ENCODE measurements around the gene ROR1.

DNA sequence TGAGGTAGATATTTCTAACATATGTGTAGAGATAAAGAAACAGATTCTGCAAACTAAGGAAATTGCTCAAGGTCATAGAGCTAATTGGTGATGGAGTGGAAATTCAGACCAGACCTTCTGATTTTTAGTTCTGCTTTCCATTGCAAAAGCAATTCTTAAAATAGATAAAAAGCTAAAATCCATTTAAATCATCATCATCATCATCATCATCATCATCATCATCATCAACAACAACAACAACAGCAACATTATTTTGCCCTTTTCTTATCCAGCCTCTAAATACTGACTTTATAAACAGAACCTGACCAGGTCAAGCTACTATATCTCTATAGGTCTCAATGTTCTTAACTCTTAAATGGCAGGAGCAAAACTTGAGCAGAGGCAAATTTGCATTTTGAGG is 14.0 kb upstream of the ROR1 start:
- TF ChIP-seq, protein P1, sequence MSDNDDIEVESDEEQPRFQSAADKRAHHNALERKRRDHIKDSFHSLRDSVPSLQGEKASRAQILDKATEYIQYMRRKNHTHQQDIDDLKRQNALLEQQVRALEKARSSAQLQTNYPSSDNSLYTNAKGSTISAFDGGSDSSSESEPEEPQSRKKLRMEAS (CRISPR knock-in tag; IDR thresholded peaks at IDR 0.05), result no peak
- TF ChIP-seq USF2 (CRISPR knock-in tag; IDR thresholded peaks at IDR 0.05), result no peak
- TF ChIP-seq, protein P2, sequence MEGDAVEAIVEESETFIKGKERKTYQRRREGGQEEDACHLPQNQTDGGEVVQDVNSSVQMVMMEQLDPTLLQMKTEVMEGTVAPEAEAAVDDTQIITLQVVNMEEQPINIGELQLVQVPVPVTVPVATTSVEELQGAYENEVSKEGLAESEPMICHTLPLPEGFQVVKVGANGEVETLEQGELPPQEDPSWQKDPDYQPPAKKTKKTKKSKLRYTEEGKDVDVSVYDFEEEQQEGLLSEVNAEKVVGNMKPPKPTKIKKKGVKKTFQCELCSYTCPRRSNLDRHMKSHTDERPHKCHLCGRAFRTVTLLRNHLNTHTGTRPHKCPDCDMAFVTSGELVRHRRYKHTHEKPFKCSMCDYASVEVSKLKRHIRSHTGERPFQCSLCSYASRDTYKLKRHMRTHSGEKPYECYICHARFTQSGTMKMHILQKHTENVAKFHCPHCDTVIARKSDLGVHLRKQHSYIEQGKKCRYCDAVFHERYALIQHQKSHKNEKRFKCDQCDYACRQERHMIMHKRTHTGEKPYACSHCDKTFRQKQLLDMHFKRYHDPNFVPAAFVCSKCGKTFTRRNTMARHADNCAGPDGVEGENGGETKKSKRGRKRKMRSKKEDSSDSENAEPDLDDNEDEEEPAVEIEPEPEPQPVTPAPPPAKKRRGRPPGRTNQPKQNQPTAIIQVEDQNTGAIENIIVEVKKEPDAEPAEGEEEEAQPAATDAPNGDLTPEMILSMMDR (IDR thresholded peaks at IDR 0.05), result no peak
- TF ChIP-seq, protein P3, sequence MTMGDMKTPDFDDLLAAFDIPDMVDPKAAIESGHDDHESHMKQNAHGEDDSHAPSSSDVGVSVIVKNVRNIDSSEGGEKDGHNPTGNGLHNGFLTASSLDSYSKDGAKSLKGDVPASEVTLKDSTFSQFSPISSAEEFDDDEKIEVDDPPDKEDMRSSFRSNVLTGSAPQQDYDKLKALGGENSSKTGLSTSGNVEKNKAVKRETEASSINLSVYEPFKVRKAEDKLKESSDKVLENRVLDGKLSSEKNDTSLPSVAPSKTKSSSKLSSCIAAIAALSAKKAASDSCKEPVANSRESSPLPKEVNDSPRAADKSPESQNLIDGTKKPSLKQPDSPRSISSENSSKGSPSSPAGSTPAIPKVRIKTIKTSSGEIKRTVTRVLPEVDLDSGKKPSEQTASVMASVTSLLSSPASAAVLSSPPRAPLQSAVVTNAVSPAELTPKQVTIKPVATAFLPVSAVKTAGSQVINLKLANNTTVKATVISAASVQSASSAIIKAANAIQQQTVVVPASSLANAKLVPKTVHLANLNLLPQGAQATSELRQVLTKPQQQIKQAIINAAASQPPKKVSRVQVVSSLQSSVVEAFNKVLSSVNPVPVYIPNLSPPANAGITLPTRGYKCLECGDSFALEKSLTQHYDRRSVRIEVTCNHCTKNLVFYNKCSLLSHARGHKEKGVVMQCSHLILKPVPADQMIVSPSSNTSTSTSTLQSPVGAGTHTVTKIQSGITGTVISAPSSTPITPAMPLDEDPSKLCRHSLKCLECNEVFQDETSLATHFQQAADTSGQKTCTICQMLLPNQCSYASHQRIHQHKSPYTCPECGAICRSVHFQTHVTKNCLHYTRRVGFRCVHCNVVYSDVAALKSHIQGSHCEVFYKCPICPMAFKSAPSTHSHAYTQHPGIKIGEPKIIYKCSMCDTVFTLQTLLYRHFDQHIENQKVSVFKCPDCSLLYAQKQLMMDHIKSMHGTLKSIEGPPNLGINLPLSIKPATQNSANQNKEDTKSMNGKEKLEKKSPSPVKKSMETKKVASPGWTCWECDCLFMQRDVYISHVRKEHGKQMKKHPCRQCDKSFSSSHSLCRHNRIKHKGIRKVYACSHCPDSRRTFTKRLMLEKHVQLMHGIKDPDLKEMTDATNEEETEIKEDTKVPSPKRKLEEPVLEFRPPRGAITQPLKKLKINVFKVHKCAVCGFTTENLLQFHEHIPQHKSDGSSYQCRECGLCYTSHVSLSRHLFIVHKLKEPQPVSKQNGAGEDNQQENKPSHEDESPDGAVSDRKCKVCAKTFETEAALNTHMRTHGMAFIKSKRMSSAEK (CRISPR knock-in tag; IDR thresholded peaks at IDR 0.05; ENCODE audit: borderline replicate concordance), result no peak
- TF ChIP-seq TEAD4 (CRISPR knock-in tag; IDR thresholded peaks at IDR 0.05), result no peak
- TF ChIP-seq NR2C2 (CRISPR knock-in tag; IDR thresholded peaks at IDR 0.05), result no peak
